ENCODE data around the gene NCK1. TPM values are rescaled to one million over a fixed set of nuclear protein-coding genes. Genes with fewer than 3 reads are reported as not detected.

NCK1 gene
- total RNA-seq, 1 donor: 41.6 TPM

GRCh38 chr3:136932523-136932922, 70.5 kb downstream of the NCK1 start:
- H3K4me3 ChIP-seq (ENCODE audit: insufficient read depth, low read length): no peak overlapping the region
- H3K36me3 ChIP-seq (ENCODE audit: insufficient read depth, low read length): peaks cover 5% of the 10 kb centered on the region
- peaks cover 11% of the 10 kb centered on the region for H3K4me1 ChIP-seq (ENCODE audit: insufficient read depth, low read length)

GRCh38 chr3:136932978-136933772, 71.2 kb downstream of the NCK1 start:
- peaks cover 7% of the 10 kb centered on the region for H4K20me1 ChIP-seq (ENCODE audit: insufficient read depth, low read length)
- peaks cover 17% of the 10 kb centered on the region for H3K4me1 ChIP-seq (ENCODE audit: insufficient read depth, low read length)
- no peak for DNase-seq (ENCODE audit: insufficient read length, low spot score, missing footprints)
- peaks cover 4% of the 10 kb centered on the region for H3K36me3 ChIP-seq (ENCODE audit: insufficient read depth, low read length)
- H3K79me2 ChIP-seq (ENCODE audit: insufficient read depth, low read length): peaks cover 41% of the 10 kb centered on the region
- H3K27me3 ChIP-seq (ENCODE audit: insufficient read depth, low read length): no peaks in the 10 kb centered on the region
- no peak overlapping the region for H3K4me3 ChIP-seq (ENCODE audit: insufficient read depth, low read length)
- H3K4me2 ChIP-seq (ENCODE audit: insufficient read depth, low read length): no peak overlapping the region
- TF ChIP-seq CTCF (IDR thresholded peaks at IDR 0.05; ENCODE audit: extremely low read depth, low read depth, low read length): no peak
- H2AFZ ChIP-seq (ENCODE audit: low read length): no peak overlapping the region
- no peak overlapping the region for H3K27ac ChIP-seq (ENCODE audit: low read depth, low read length)
- H3K9me3 ChIP-seq (ENCODE audit: low read depth, low read length): no peaks in the 10 kb centered on the region

More at GRCh38 chr3:136932523-136932922, 70.5 kb downstream of the NCK1 start:
- H3K79me2 ChIP-seq (ENCODE audit: insufficient read depth, low read length): peaks cover 41% of the 10 kb centered on the region
- H3K27me3 ChIP-seq (ENCODE audit: insufficient read depth, low read length): no peaks in the 10 kb centered on the region
- H4K20me1 ChIP-seq (ENCODE audit: insufficient read depth, low read length): peaks cover 2% of the 10 kb centered on the region
- H2AFZ ChIP-seq (ENCODE audit: low read length): no peak overlapping the region
- no peaks in the 10 kb centered on the region for H3K9me3 ChIP-seq (ENCODE audit: low read depth, low read length)
- DNase-seq (ENCODE audit: insufficient read length, low spot score, missing footprints): no peak
- no peak for TF ChIP-seq CTCF (IDR thresholded peaks at IDR 0.05; ENCODE audit: extremely low read depth, low read depth, low read length)
- no peak overlapping the region for H3K27ac ChIP-seq (ENCODE audit: low read depth, low read length)
- H3K4me2 ChIP-seq (ENCODE audit: insufficient read depth, low read length): no peak overlapping the region

- no peaks in the 10 kb centered on the region for H3K27me3 ChIP-seq (ENCODE audit: insufficient read depth, low read length)
- no peak for DNase-seq (ENCODE audit: insufficient read length, low spot score, missing footprints)
- no peaks in the 10 kb centered on the region for H3K9me3 ChIP-seq (ENCODE audit: low read depth, low read length)
- H3K4me2 ChIP-seq (ENCODE audit: insufficient read depth, low read length): no peak overlapping the region
- no peak overlapping the region for H3K4me3 ChIP-seq (ENCODE audit: insufficient read depth, low read length)
- H4K20me1 ChIP-seq (ENCODE audit: insufficient read depth, low read length): peaks cover 16% of the 10 kb centered on the region
- peaks cover 11% of the 10 kb centered on the region for H3K4me1 ChIP-seq (ENCODE audit: insufficient read depth, low read length)
- H3K79me2 ChIP-seq (ENCODE audit: insufficient read depth, low read length): peaks cover 78% of the 10 kb centered on the region
- H3K36me3 ChIP-seq (ENCODE audit: insufficient read depth, low read length): no peaks in the 10 kb centered on the region
- no peak overlapping the region for H3K27ac ChIP-seq (ENCODE audit: low read depth, low read length)
- H2AFZ ChIP-seq (ENCODE audit: low read length): no peak overlapping the region
- TF ChIP-seq CTCF (IDR thresholded peaks at IDR 0.05; ENCODE audit: extremely low read depth, low read depth, low read length): no peak
Observed at GRCh38 chr3:136937175-136937574, 75.2 kb downstream of the NCK1 start.

GRCh38 chr3:136937851-136938250, 75.8 kb downstream of the NCK1 start:
- no peak for TF ChIP-seq CTCF (IDR thresholded peaks at IDR 0.05; ENCODE audit: extremely low read depth, low read depth, low read length)
- Histone ChIP-seq H3K9me3 (ENCODE audit: low read depth, low read length) (no peaks in the 10 kb centered on the region), H3K27me3 (ENCODE audit: insufficient read depth, low read length) (no peaks in the 10 kb centered on the region), H2AFZ (ENCODE audit: low read length) (no peak overlapping the region), H3K36me3 (ENCODE audit: insufficient read depth, low read length) (no peaks in the 10 kb centered on the region), H3K4me2 (ENCODE audit: insufficient read depth, low read length) (no peak overlapping the region), H3K4me3 (ENCODE audit: insufficient read depth, low read length) (no peak overlapping the region), H3K4me1 (ENCODE audit: insufficient read depth, low read length) (peaks cover 16% of the 10 kb centered on the region), H3K79me2 (ENCODE audit: insufficient read depth, low read length) (peaks cover 82% of the 10 kb centered on the region), H4K20me1 (ENCODE audit: insufficient read depth, low read length) (peaks cover 20% of the 10 kb centered on the region), H3K27ac (ENCODE audit: low read depth, low read length) (no peak overlapping the region)
- DNase-seq (ENCODE audit: insufficient read length, low spot score, missing footprints): no peak
